ENCODE results near the gene STX3. TPM values are rescaled to one million over a fixed set of nuclear protein-coding genes. Genes with fewer than 3 reads are reported as not detected.

The STX3 gene
- total and polyA plus RNA-seq, 2 of the 8 experiments (the other 6 are each of a cell fraction or from before 2014, with no cell fraction given): 50.5 to 56.1 TPM

GRCh38 chr11:59753650-59754493, 1.3 kb upstream of the STX3 start (continued):
- TF ChIP-seq RXRA (IDR thresholded peaks at IDR 0.05; ENCODE audit: insufficient read depth, low read depth, low read length): no peak
- peak; percentile 49 to 50; a peak in 1 of 4 replicates for TF ChIP-seq SIN3A (conservative IDR thresholded peaks at IDR 0.05 in 1 of 2, IDR thresholded peaks at IDR 0.05 in 1 of 2; ENCODE audit: low read depth in 1 of 2, low read length in 2 of 2)
- TF ChIP-seq CTBP2 (IDR thresholded peaks at IDR 0.05; ENCODE audit: borderline replicate concordance, insufficient read depth, insufficient read length, low read length): no peak
- TF ChIP-seq TAF7 (optimal IDR thresholded peaks at IDR 0.05; ENCODE audit: borderline replicate concordance, low read depth, low read length): no peak
- no peak for TF ChIP-seq SUZ12 (IDR thresholded peaks at IDR 0.05; ENCODE audit: low read length)
- TF ChIP-seq, protein P1, sequence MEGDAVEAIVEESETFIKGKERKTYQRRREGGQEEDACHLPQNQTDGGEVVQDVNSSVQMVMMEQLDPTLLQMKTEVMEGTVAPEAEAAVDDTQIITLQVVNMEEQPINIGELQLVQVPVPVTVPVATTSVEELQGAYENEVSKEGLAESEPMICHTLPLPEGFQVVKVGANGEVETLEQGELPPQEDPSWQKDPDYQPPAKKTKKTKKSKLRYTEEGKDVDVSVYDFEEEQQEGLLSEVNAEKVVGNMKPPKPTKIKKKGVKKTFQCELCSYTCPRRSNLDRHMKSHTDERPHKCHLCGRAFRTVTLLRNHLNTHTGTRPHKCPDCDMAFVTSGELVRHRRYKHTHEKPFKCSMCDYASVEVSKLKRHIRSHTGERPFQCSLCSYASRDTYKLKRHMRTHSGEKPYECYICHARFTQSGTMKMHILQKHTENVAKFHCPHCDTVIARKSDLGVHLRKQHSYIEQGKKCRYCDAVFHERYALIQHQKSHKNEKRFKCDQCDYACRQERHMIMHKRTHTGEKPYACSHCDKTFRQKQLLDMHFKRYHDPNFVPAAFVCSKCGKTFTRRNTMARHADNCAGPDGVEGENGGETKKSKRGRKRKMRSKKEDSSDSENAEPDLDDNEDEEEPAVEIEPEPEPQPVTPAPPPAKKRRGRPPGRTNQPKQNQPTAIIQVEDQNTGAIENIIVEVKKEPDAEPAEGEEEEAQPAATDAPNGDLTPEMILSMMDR (IDR thresholded peaks at IDR 0.05; ENCODE audit: control extremely low read depth in 1 of 3, insufficient read depth in 1 of 3, low read depth in 1 of 3, low read length in 3 of 3): peak; percentile 76 to 83 (median 78)
- TF ChIP-seq HDAC2 (IDR thresholded peaks at IDR 0.05; ENCODE audit: borderline replicate concordance in 1 of 2, low read depth in 2 of 2, low read length in 2 of 2): no peak
- TF ChIP-seq KDM5A (IDR thresholded peaks at IDR 0.05; ENCODE audit: low read length): no peak
- no peak for TF ChIP-seq EZH2 (IDR thresholded peaks at IDR 0.05; ENCODE audit: low read depth, low read length, severe bottlenecking)
- peak; percentile 8 for TF ChIP-seq KDM4A (IDR thresholded peaks at IDR 0.05; ENCODE audit: low read depth, low read length, severe bottlenecking)
- TF ChIP-seq CBX5 (IDR thresholded peaks at IDR 0.05; ENCODE audit: low read depth, low read length): no peak
- 0 out of 2 replicates have a peak, but pooled peaks have one; percentile 41 for TF ChIP-seq SP1 (IDR thresholded peaks at IDR 0.05; ENCODE audit: low read depth, low read length)
- 0 out of 2 replicates have a peak, but pooled peaks have one; percentile 26 for TF ChIP-seq TCF12 (IDR thresholded peaks at IDR 0.05; ENCODE audit: low read depth, low read length)
- no peak for TF ChIP-seq CHD1 (IDR thresholded peaks at IDR 0.05; ENCODE audit: low read depth, low read length)
- peak; percentile 36; the same call in 1 of the 2 replicates for TF ChIP-seq TAF1 (IDR thresholded peaks at IDR 0.05; ENCODE audit: low read depth, low read length)
- TF ChIP-seq MAX (IDR thresholded peaks at IDR 0.05): peak; percentile 32; the same call in 1 of the 2 replicates
- TF ChIP-seq POLR2AphosphoS5 (IDR thresholded peaks at IDR 0.05; ENCODE audit: low read depth, low read length): no peak
- no peak for TF ChIP-seq SRF (IDR thresholded peaks at IDR 0.05; ENCODE audit: low read depth, low read length)
- TF ChIP-seq POLR2A (IDR thresholded peaks at IDR 0.05; ENCODE audit: control extremely low read depth in 1 of 2, low read depth in 2 of 2, low read length in 2 of 2): no peak
- peak; percentile 29 for TF ChIP-seq RBBP5 (IDR thresholded peaks at IDR 0.05; ENCODE audit: borderline replicate concordance, low read depth, low read length)

All from H1 (cell line).